Fibroblast of lung (primary cell): ENCODE measurements around the gene ZNF562. TPM values are rescaled to one million over a fixed set of nuclear protein-coding genes. Genes with fewer than 3 reads are reported as not detected.
"Not testable (repeated sequence)": the region's sequence is repeated elsewhere in the genome, so short reads cannot be mapped to it uniquely, and the experiment has no call there.

ENCODE experiments used
- DNase-seq, 2 donors: peaks; one replicate each; pipeline versions ENCODE4 v3.0.0 to v3.0.0-alpha.2; 2010; ENCODE audit warnings: low read depth in 2 of 2
- H2AFZ ChIP-seq: 2 replicates; pipeline ENCODE4 v1.5.1; 2012; ENCODE audit warnings: low read length, control low read depth, inconsistent platforms
- H3K27ac ChIP-seq: 2 replicates; pipeline ENCODE4 v1.5.1; 2011; ENCODE audit warnings: low read length, control low read depth; ENCODE audit not compliant: insufficient read depth
- H3K27me3 ChIP-seq: 2 replicates; pipeline ENCODE4 v1.5.1; 2011; ENCODE audit warnings: mild to moderate bottlenecking, low read length; ENCODE audit not compliant: control insufficient read depth, insufficient read depth
- H3K36me3 ChIP-seq: 2 replicates; pipeline ENCODE4 v1.5.1; 2011; ENCODE audit warnings: low read length; ENCODE audit not compliant: control insufficient read depth, insufficient read depth
- H3K4me1 ChIP-seq: 2 replicates; pipeline ENCODE4 v1.5.1; 2011; ENCODE audit warnings: low read length; ENCODE audit not compliant: control insufficient read depth, insufficient read depth; ENCODE audit errors: extremely low read depth
- H3K4me2 ChIP-seq: 2 replicates; pipeline ENCODE4 v1.5.1; 2011; ENCODE audit warnings: low read length, control low read depth; ENCODE audit not compliant: insufficient read depth; ENCODE audit errors: extremely low read depth
- H3K4me3 ChIP-seq, 4 experiments: fragments of 200-600 bp in 1 of 4; sonication (generic) in 1 of 4; replicated peaks in 1 of 4; 2 replicates each; pipeline ENCODE4 v1.5.1; 2011 to 2016; ENCODE audit warnings: low read length in 4 of 4, low read depth in 3 of 4, mild to moderate bottlenecking in 3 of 4, control low read depth in 2 of 4, inconsistent platforms in 1 of 4, mixed read lengths in 1 of 4; ENCODE audit not compliant: insufficient read depth in 1 of 4; ENCODE audit errors: control extremely low read depth in 1 of 4
- H3K79me2 ChIP-seq: 2 replicates; pipeline ENCODE4 v1.5.1; 2012; ENCODE audit warnings: mild to moderate bottlenecking, low read length, inconsistent platforms; ENCODE audit not compliant: control insufficient read depth, insufficient read depth
- H3K9ac ChIP-seq: 2 replicates; pipeline ENCODE4 v1.5.1; 2011; ENCODE audit warnings: mild to moderate bottlenecking, low read length, control low read depth; ENCODE audit not compliant: insufficient read depth
- H3K9me3 ChIP-seq: 2 replicates; pipeline ENCODE4 v1.5.1; 2012; ENCODE audit warnings: low read depth, low read length; ENCODE audit not compliant: control insufficient read depth, insufficient read depth
- H4K20me1 ChIP-seq: 2 replicates; pipeline ENCODE4 v1.5.1; 2011; ENCODE audit warnings: low read length; ENCODE audit not compliant: control insufficient read depth, insufficient read depth; ENCODE audit errors: extremely low read depth
- CTCF ChIP-seq, 2 donors: IDR thresholded peaks in 1 of 2; conservative IDR thresholded peaks in 1 of 2; 1 replicate in 1 of 2; 2 replicates in 1 of 2; pipeline ENCODE4 v1.5.1; 2011 to 2012; ENCODE audit warnings: low read length in 2 of 2, control low read depth in 1 of 2, inconsistent platforms in 1 of 2, low read depth in 1 of 2, mild to moderate bottlenecking in 1 of 2
- EZH2 ChIP-seq: IDR thresholded peaks from 2 replicates; pipeline ENCODE4 v1.5.1; 2012; ENCODE audit warnings: low read length, control low read depth, mild to moderate bottlenecking; ENCODE audit errors: missing control alignments
- polyA plus RNA-seq, 2 donors: library from polyadenylated mRNA; depleted of rRNA in 1 of 2; stranded (reverse) in 1 of 2; unstranded in 1 of 2; fragments of >200 nt; gene quantifications; 2 replicates each; pipeline ENCODE4 v1.2.1, GENCODE V29; 2011 to 2012; ENCODE audit warnings: missing spikeins in 1 of 2
- total RNA-seq: library from RNA; depleted of rRNA; stranded (reverse); fragments of >200 nt; gene quantifications from 2 replicates; pipeline ENCODE4 v1.2.1, GENCODE V29; 2014

The ZNF562 gene
- total and polyA plus RNA-seq, 2 donors (not counting 1 experiment from before 2014, with no cell fraction given): 12.2 to 28.6 TPM

DNA sequence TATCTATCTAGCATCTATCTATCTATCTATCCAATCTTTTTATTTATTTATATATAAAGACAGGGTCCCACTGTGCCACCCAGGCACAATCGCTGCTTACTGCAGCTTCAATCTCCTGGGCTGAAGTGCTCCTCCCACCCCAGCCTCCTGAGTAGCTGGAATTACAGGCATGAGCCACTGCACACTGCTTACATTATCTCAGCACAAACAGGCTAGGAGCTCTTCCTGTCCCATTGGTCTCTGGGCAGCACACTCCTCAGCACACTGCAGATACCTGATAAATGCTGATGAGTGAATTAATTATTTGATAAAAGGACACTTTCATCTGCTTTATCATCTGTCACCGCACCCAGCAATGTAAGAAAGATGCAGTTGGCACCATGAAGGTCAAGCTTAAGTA lies 16.1 kb downstream of the ZNF562 start:
- H3K4me1 ChIP-seq: no peaks in the 10 kb centered on the region
- no peaks in the 10 kb centered on the region for H4K20me1 ChIP-seq
- H3K79me2 ChIP-seq: peaks cover 34% of the 10 kb centered on the region
- no peak overlapping the region for H3K27ac ChIP-seq
- H3K4me3 ChIP-seq: no peak overlapping the region
- H3K9me3 ChIP-seq: peaks cover 1% of the 10 kb centered on the region
- DNase-seq: no peak
- no peak overlapping the region for H2AFZ ChIP-seq
- no peaks in the 10 kb centered on the region for H3K27me3 ChIP-seq
- TF ChIP-seq EZH2 (no peak), CTCF (conservative IDR thresholded peaks at IDR 0.05 in 1 of 2, IDR thresholded peaks at IDR 0.05 in 1 of 2; ENCODE audit: low read depth in 1 of 2, low read length in 2 of 2) (no peak)
- no peak overlapping the region for H3K4me2 ChIP-seq
- peaks cover 2% of the 10 kb centered on the region for H3K36me3 ChIP-seq
- H3K9ac ChIP-seq: no peak overlapping the region

GRCh38 chr19:9653066-9653555 lies 21.8 kb downstream of the ZNF562 start:
- H3K27me3 ChIP-seq, H3K4me1 ChIP-seq, H3K79me2 ChIP-seq, H3K9me3 ChIP-seq, H3K9ac ChIP-seq, H3K36me3 ChIP-seq, H3K4me3 ChIP-seq, H4K20me1 ChIP-seq, H2AFZ ChIP-seq, H3K27ac ChIP-seq, H3K4me2 ChIP-seq: not testable (repeated sequence)
- peak in 1 of 2 donors; percentile 3 for DNase-seq

DNA sequence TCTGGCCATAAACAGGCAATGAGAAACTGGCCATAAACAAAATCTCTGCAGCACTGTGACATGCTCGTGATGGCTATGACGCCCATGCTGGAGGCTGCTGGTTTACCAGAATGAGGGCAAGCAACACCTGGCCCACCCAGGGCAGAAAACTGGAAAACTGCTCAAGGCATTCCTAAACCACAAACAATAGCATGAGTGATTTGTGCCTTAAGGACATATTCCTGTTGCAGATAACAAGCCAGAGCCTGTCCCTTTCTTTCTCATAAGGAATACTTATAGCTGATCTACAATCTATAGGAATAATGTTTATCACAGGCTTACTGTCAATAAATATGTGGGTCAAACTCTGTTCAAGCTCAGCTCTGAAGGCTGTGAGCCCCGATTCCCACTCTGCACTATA lies 23.4 kb downstream of the ZNF562 start:
- H3K4me3 ChIP-seq, H3K79me2 ChIP-seq, H3K27me3 ChIP-seq, H3K9ac ChIP-seq, H3K36me3 ChIP-seq, H3K4me1 ChIP-seq, H3K27ac ChIP-seq, H4K20me1 ChIP-seq, H2AFZ ChIP-seq, DNase-seq, H3K9me3 ChIP-seq, H3K4me2 ChIP-seq: not testable (repeated sequence)

- Histone ChIP-seq H3K4me3 (no peak overlapping the region), H3K79me2 (peaks cover 2% of the 10 kb centered on the region), H3K27ac (no peak overlapping the region), H3K27me3 (no peaks in the 10 kb centered on the region), H3K4me1 (no peaks in the 10 kb centered on the region), H2AFZ (no peak overlapping the region), H4K20me1 (no peaks in the 10 kb centered on the region), H3K9ac (no peak overlapping the region), H3K9me3 (peaks cover 7% of the 10 kb centered on the region), H3K4me2 (no peak overlapping the region), H3K36me3 (peaks cover 8% of the 10 kb centered on the region)
- TF ChIP-seq CTCF (conservative IDR thresholded peaks at IDR 0.05 in 1 of 2, IDR thresholded peaks at IDR 0.05 in 1 of 2; ENCODE audit: low read depth in 1 of 2, low read length in 2 of 2): no peak
- TF ChIP-seq EZH2: no peak
- DNase-seq: no peak
Observed at GRCh38 chr19:9650345-9650744, 24.6 kb downstream of the ZNF562 start.
